Keratinocyte (primary cell): ENCODE results near the gene FBXL13. TPM values are rescaled to one million over a fixed set of nuclear protein-coding genes. Genes with fewer than 3 reads are reported as not detected.

Experiments
- DNase-seq: peaks from one replicate; pipeline ENCODE4 v3.0.0-alpha.2; 2011; ENCODE audit warnings: low read depth, missing footprints, low spot score
- FAIRE-seq: peaks from 2 replicates; lab custom pipeline; 2011; peaks lifted over from hg19 to GRCh38; lab: Jason Lieb, UNC
- H2AFZ ChIP-seq: 2 replicates; pipeline ENCODE4 v1.6.0; 2012; ENCODE audit warnings: low read length, control low read depth, inconsistent platforms; ENCODE audit not compliant: control insufficient read depth
- H3K27ac ChIP-seq: 2 replicates; pipeline ENCODE4 v1.5.1; 2011; ENCODE audit warnings: low read length; ENCODE audit not compliant: control insufficient read depth, insufficient read depth
- H3K27me3 ChIP-seq: 3 replicates; pipeline ENCODE4 v1.6.0; 2011; ENCODE audit warnings: low read length; ENCODE audit not compliant: control insufficient read depth, insufficient read depth; ENCODE audit errors: extremely low read depth
- H3K36me3 ChIP-seq, 2 experiments: 2 replicates in 1 of 2; 3 replicates in 1 of 2; pipeline ENCODE4 v1.5.1; 2011; ENCODE audit warnings: low read length in 2 of 2, mild to moderate bottlenecking in 1 of 2; ENCODE audit not compliant: control insufficient read depth in 2 of 2, insufficient read depth in 2 of 2; ENCODE audit errors: extremely low read depth in 1 of 2
- H3K4me1 ChIP-seq: 3 replicates; pipeline ENCODE4 v1.5.1; 2011; ENCODE audit warnings: low read length; ENCODE audit not compliant: control insufficient read depth, insufficient read depth; ENCODE audit errors: extremely low read depth
- H3K4me2 ChIP-seq: 3 replicates; pipeline ENCODE4 v1.6.0; 2011; ENCODE audit warnings: low read depth, low read length; ENCODE audit not compliant: control insufficient read depth, insufficient read depth; ENCODE audit errors: extremely low read depth
- H3K4me3 ChIP-seq, 3 experiments: fragments of 200-600 bp in 1 of 3; sonication (generic) in 1 of 3; 2 replicates in 2 of 3; 3 replicates in 1 of 3; pipeline ENCODE4 v1.5.1; 2011 to 2016; ENCODE audit warnings: low read length in 3 of 3, mild to moderate bottlenecking in 3 of 3, control low read depth in 2 of 3, inconsistent platforms in 1 of 3, low read depth in 1 of 3, mixed read lengths in 1 of 3, mixed run types in 1 of 3, moderate library complexity in 1 of 3; ENCODE audit not compliant: control insufficient read depth in 2 of 3, insufficient read depth in 2 of 3; ENCODE audit errors: extremely low read depth in 1 of 3
- H3K79me2 ChIP-seq: 2 replicates; pipeline ENCODE4 v1.6.0; 2012; ENCODE audit warnings: low read length; ENCODE audit not compliant: control insufficient read depth, insufficient read depth
- H3K9ac ChIP-seq: 3 replicates; pipeline ENCODE4 v1.6.0; 2011; ENCODE audit warnings: low read length; ENCODE audit not compliant: control insufficient read depth, insufficient read depth; ENCODE audit errors: extremely low read depth
- H3K9me1 ChIP-seq: 3 replicates; pipeline ENCODE4 v1.6.0; 2011; ENCODE audit warnings: low read length; ENCODE audit not compliant: control insufficient read depth, insufficient read depth; ENCODE audit errors: extremely low read depth
- H3K9me3 ChIP-seq: 2 replicates; pipeline ENCODE4 v1.5.1; 2012; ENCODE audit warnings: low read depth, low read length; ENCODE audit not compliant: control insufficient read depth
- H4K20me1 ChIP-seq: 3 replicates; pipeline ENCODE4 v1.6.0; 2011; ENCODE audit warnings: low read length; ENCODE audit not compliant: control insufficient read depth, insufficient read depth; ENCODE audit errors: extremely low read depth
- EZH2 ChIP-seq: IDR thresholded peaks from one replicate; pipeline ENCODE4 v1.6.1; 2012; ENCODE audit warnings: inconsistent platforms, mild to moderate bottlenecking, low read length, moderate library complexity
- dilution Hi-C: fragments of 300-500 bp; cut with MboI; formaldehyde crosslinking; loops from one replicate; pipeline ENCODE4 v1.7.0; 2020; ENCODE audit warnings: low sequenced_read_pairs; ENCODE audit not compliant: extremely low pct_ligation_motif_present
- polyA plus RNA-seq, 5 experiments: library from polyadenylated mRNA; depleted of rRNA in 3 of 5; stranded (reverse) in 3 of 5; stranded (forward) in 1 of 5; unstranded in 1 of 5; fragments of >200 nt; gene quantifications; 1 replicate in 1 of 5; 2 replicates in 3 of 5; 3 replicates in 1 of 5; pipeline versions ENCODE4 v1.2.1 to v1.2.3, GENCODE V29; 2011 to 2012; ENCODE audit warnings: missing spikeins in 2 of 5, low read depth in 1 of 5, low replicate concordance in 1 of 5
- TF ChIP-seq, protein P1 (sequence below), 3 experiments: IDR thresholded peaks in 1 of 3; conservative IDR thresholded peaks in 1 of 3; optimal IDR thresholded peaks in 1 of 3; 2 replicates in 2 of 3; 3 replicates in 1 of 3; pipeline versions ENCODE3 to v1.5.1; 2011; ENCODE audit warnings: low read length in 3 of 3, mild to moderate bottlenecking in 3 of 3, moderate library complexity in 2 of 3, control low read depth in 1 of 3, inconsistent platforms in 1 of 3; ENCODE audit not compliant: insufficient read depth in 2 of 3; ENCODE audit errors: extremely low read depth in 1 of 3

The FBXL13 gene
- polyA plus RNA-seq, 1 donor (not counting 4 experiments of a cell fraction or from before 2014, with no cell fraction given): 0.20 TPM

GRCh38 chr7:102933763-102934162, 140.8 kb downstream of the FBXL13 start:
- no peak overlapping the region for H2AFZ ChIP-seq
- no peak overlapping the region for H3K27ac ChIP-seq
- no peak for TF ChIP-seq EZH2
- TF ChIP-seq, protein P1, sequence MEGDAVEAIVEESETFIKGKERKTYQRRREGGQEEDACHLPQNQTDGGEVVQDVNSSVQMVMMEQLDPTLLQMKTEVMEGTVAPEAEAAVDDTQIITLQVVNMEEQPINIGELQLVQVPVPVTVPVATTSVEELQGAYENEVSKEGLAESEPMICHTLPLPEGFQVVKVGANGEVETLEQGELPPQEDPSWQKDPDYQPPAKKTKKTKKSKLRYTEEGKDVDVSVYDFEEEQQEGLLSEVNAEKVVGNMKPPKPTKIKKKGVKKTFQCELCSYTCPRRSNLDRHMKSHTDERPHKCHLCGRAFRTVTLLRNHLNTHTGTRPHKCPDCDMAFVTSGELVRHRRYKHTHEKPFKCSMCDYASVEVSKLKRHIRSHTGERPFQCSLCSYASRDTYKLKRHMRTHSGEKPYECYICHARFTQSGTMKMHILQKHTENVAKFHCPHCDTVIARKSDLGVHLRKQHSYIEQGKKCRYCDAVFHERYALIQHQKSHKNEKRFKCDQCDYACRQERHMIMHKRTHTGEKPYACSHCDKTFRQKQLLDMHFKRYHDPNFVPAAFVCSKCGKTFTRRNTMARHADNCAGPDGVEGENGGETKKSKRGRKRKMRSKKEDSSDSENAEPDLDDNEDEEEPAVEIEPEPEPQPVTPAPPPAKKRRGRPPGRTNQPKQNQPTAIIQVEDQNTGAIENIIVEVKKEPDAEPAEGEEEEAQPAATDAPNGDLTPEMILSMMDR (optimal IDR thresholded peaks at IDR 0.05 in 1 of 3, IDR thresholded peaks at IDR 0.05 in 1 of 3, conservative IDR thresholded peaks at IDR 0.05 in 1 of 3; ENCODE audit: extremely low read depth in 1 of 3, insufficient read depth in 2 of 3, low read length in 3 of 3): no peak
- no peak overlapping the region for H3K4me3 ChIP-seq
- DNase-seq: no peak
- no peaks in the 10 kb centered on the region for H3K4me1 ChIP-seq
- H3K4me2 ChIP-seq: no peak overlapping the region
- dilution Hi-C loops: no loop called here
- H3K27me3 ChIP-seq: no peaks in the 10 kb centered on the region
- H3K9me1 ChIP-seq: no peaks in the 10 kb centered on the region
- FAIRE-seq: no peak
- no peaks in the 10 kb centered on the region for H3K9me3 ChIP-seq
- H3K36me3 ChIP-seq: no peaks in the 10 kb centered on the region
- no peak overlapping the region for H3K9ac ChIP-seq
- H3K79me2 ChIP-seq: no peaks in the 10 kb centered on the region
- no peaks in the 10 kb centered on the region for H4K20me1 ChIP-seq

DNA sequence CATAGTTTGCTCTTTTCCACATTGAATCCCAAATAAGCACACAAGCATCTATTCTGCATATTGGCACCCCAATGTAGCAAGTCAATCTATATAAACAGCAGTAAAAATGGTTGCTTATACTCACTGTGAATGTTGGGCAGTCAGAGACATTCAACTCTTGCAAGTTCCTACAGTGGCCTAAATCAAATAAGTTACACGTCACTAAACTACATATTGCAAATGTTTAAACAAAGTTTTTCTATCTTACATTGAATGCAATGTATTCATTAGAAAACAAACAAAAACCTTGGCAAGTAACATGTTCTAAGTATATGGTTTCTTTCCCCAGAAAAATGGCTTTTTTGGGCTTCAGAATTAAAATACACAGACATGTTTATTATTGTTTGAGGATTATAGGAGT, 142.8 kb downstream of the FBXL13 start:
- no peak overlapping the region for H3K4me2 ChIP-seq
- no peak overlapping the region for H2AFZ ChIP-seq
- no peaks in the 10 kb centered on the region for H3K36me3 ChIP-seq
- no peak for FAIRE-seq
- peaks cover 4% of the 10 kb centered on the region for H3K4me1 ChIP-seq
- no peak overlapping the region for H3K27ac ChIP-seq
- no peaks in the 10 kb centered on the region for H3K9me1 ChIP-seq
- TF ChIP-seq, protein P1 (optimal IDR thresholded peaks at IDR 0.05 in 1 of 3, IDR thresholded peaks at IDR 0.05 in 1 of 3, conservative IDR thresholded peaks at IDR 0.05 in 1 of 3; ENCODE audit: extremely low read depth in 1 of 3, insufficient read depth in 2 of 3, low read length in 3 of 3): no peak
- no peak for TF ChIP-seq EZH2
- dilution Hi-C loops: no loop called here
- H3K79me2 ChIP-seq: no peaks in the 10 kb centered on the region
- H4K20me1 ChIP-seq: no peaks in the 10 kb centered on the region
- no peaks in the 10 kb centered on the region for H3K27me3 ChIP-seq
- no peak overlapping the region for H3K4me3 ChIP-seq
- H3K9ac ChIP-seq: no peak overlapping the region
- no peaks in the 10 kb centered on the region for H3K9me3 ChIP-seq
- no peak for DNase-seq
